Upper lobe of left lung (tissue), 6 donors: ENCODE results near the gene CLASRP. TPM values are rescaled to one million over a fixed set of nuclear protein-coding genes. Genes with fewer than 3 reads are reported as not detected.
A peak's percentile ranks its signal among the peaks of the same experiment; 100 is the strongest.

Experiments used
- ATAC-seq, 2 donors: fragments of 200-7000 bp; cut with Tn5 transposase; one replicate each; pipeline ENCODE4 v1.9.1; 2022; ENCODE audit warnings: mild to moderate bottlenecking in 2 of 2, moderate library complexity in 2 of 2; ENCODE audit not compliant: low FRiP score in 2 of 2
- DNase-seq, 2 donors: peaks; one replicate each; pipeline ENCODE4 v3.0.0-alpha.2; 2019 to 2020
- H3K27ac ChIP-seq, 4 donors: fragments of 200-600 bp; sonication (generic); one replicate each; pipeline ENCODE4 v1.5.1; 2016 to 2019
- H3K27me3 ChIP-seq, 4 donors: fragments of 200-600 bp; sonication (generic); one replicate each; pipeline ENCODE4 v1.5.1; 2017 to 2019
- H3K36me3 ChIP-seq, 4 donors: fragments of 200-600 bp; sonication (generic); one replicate each; pipeline ENCODE4 v1.5.1; 2016 to 2019
- H3K4me1 ChIP-seq, 4 donors: fragments of 200-600 bp; sonication (generic); one replicate each; pipeline ENCODE4 v1.5.1; 2018 to 2019
- H3K4me3 ChIP-seq, 4 donors: fragments of 200-600 bp; sonication (generic); one replicate each; pipeline ENCODE4 v1.5.1; 2017 to 2019; ENCODE audit warnings: mild to moderate bottlenecking in 2 of 4, moderate library complexity in 1 of 4
- H3K9me3 ChIP-seq, 4 donors: fragments of 200-600 bp; sonication (generic); one replicate each; pipeline ENCODE4 v1.5.1; 2018 to 2019
- EP300 ChIP-seq, 4 donors: sonication (generic); formaldehyde crosslinking; IDR thresholded peaks; one replicate each; pipeline ENCODE4 v1.5.1; 2017; ENCODE audit warnings: antibody characterized with exemption in 4 of 4, control low read depth in 2 of 4
- POLR2A ChIP-seq, 4 donors: fragments of 450-650 bp; IDR thresholded peaks; one replicate each; pipeline ENCODE4 v1.5.1; 2016 to 2017; ENCODE audit warnings: antibody characterized with exemption in 4 of 4, mild to moderate bottlenecking in 2 of 4
- POLR2AphosphoS5 ChIP-seq, 2 donors: sonication (generic); formaldehyde crosslinking; IDR thresholded peaks; one replicate each; pipeline ENCODE4 v1.5.1; 2017; ENCODE audit warnings: antibody characterized with exemption in 2 of 2
- WGBS, 2 donors: methylation state at CpG; one replicate each; pipeline ENCODE4 v1.1.5; 2017 to 2018; 5-methylcytosine and 5-hydroxymethylcytosine counted together
- total RNA-seq, 6 donors: library from RNA; depleted of rRNA in 4 of 6; stranded (reverse); fragments of >200 nt in 4 of 6; gene quantifications; one replicate each; pipeline versions ENCODE4 v1.1.0 to v1.2.1, GENCODE V29; 2016 to 2021
- TF ChIP-seq, protein P1 (sequence below), 6 experiments: fragments of 450-650 bp in 4 of 6; fragments of 200-600 bp in 2 of 6; sonication (generic) in 2 of 6; IDR thresholded peaks; one replicate each; pipeline ENCODE4 v1.5.1; 2016 to 2019; ENCODE audit warnings: antibody characterized with exemption in 6 of 6
- donor health status: DM: no; HTN: no; CAD: no; lungs with moderate emphysema.
- donor health status: DM: no; HTN: yes; CAD: no; lungs with severe emphysema.

Gene CLASRP
- total RNA-seq, 6 donors from 2014 or later: 38.0 to 295 (median 71.6) TPM

DNA sequence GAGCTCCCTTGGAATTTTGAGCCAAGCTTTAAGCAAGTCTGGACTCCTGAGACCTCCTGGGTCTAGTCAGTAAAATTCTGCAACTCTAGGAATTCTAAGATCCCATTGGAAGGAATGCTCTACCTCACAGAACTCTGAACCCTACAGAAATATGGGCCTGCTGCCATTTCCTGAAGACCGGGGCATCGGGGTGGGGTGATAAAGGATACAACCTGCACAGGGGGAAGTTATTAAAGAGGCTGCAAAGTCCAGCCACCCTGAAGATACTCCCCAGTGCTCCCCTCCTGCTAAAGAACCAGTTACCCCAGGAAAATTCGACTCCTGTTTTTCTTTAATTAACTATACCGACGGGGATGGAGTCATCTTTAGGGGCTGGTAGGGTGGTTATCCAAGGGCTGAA, 51.8 kb downstream of the CLASRP start:
- Histone ChIP-seq H3K27me3 (no peaks in the 10 kb centered on the region), H3K36me3 (peaks cover 0 to 24% (median 4%) of the 10 kb centered on the region in 4 donors), H3K9me3 (no peaks in the 10 kb centered on the region), H3K4me3 (peak overlapping the region in 3 of 4 donors; percentile 55 to 99 (median 71)), H3K27ac (peak overlapping the region in 2 of 4 donors; percentile 52 to 88), H3K4me1 (peaks cover 25 to 32% (median 27%) of the 10 kb centered on the region in 4 donors)
- TF ChIP-seq EP300 (IDR thresholded peaks at IDR 0.05) (no peak), POLR2A (IDR thresholded peaks at IDR 0.05) (no peak), POLR2AphosphoS5 (IDR thresholded peaks at IDR 0.05) (no peak)
- TF ChIP-seq, protein P1, sequence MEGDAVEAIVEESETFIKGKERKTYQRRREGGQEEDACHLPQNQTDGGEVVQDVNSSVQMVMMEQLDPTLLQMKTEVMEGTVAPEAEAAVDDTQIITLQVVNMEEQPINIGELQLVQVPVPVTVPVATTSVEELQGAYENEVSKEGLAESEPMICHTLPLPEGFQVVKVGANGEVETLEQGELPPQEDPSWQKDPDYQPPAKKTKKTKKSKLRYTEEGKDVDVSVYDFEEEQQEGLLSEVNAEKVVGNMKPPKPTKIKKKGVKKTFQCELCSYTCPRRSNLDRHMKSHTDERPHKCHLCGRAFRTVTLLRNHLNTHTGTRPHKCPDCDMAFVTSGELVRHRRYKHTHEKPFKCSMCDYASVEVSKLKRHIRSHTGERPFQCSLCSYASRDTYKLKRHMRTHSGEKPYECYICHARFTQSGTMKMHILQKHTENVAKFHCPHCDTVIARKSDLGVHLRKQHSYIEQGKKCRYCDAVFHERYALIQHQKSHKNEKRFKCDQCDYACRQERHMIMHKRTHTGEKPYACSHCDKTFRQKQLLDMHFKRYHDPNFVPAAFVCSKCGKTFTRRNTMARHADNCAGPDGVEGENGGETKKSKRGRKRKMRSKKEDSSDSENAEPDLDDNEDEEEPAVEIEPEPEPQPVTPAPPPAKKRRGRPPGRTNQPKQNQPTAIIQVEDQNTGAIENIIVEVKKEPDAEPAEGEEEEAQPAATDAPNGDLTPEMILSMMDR (IDR thresholded peaks at IDR 0.05): no peak
- WGBS, 2 donors: 67 to 71% methylated on average over 5 of the region's 5 CpGs
- no peak for ATAC-seq
- no peak for DNase-seq

DNA sequence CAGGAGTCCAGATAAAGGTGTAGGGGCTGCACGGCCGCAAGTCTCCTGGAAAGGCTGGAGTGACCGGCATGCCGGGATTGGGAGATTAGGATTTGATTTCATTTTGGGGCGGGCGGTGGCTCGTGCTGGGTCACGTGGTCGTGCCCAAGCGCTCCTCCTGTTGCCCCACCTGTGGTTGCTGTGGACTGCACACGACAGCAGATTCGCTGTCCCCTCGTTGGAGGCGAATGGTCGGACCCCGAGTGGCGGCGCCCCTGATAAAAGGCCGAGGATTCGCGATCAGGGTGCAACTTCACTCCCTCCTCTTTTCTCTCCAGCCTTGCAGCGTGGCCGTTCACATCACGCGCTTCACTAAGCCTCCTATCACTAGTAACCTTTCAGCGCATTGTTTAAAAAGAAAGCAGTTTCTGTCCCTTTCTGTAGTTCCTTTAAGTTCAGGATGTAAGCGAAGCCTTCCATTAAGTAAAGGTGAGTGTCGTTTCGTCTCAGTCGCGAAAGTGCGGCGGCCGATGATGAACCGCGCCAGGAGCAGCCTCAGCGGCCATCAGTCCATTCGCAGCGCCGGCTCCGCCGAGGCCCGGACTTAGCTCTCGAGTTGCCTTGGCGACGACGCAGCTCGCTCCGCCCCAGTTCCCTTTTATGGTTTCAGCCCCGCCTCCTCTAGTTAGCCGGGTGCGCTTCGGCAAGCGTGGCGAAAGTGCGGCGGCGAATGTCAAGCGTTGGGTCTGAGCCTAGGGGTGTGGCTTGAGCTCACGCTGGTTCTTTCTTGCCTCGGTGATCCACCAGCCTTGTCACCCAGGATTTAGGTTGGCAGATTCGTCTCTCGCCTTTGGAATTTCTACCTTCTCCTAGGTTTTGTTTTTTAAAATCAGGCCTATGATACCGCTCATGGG, 52.4 kb downstream of the CLASRP start:
- DNase-seq (peak; percentile 98 to 99), ATAC-seq (peak; percentile 95 to 98)
- H3K27me3 ChIP-seq: no peaks in the 10 kb centered on the region
- peak overlapping the region; percentile 81 to 92 (median 89) for H3K27ac ChIP-seq
- peaks cover 29 to 39% (median 34%) of the 10 kb centered on the region in 4 donors for H3K4me1 ChIP-seq
- H3K9me3 ChIP-seq: no peaks in the 10 kb centered on the region
- H3K4me3 ChIP-seq: peak overlapping the region; percentile 55 to 99 (median 84)
- 13 to 19% methylated on average over 44 to 64 of the region's 64 CpGs for WGBS, 2 donors
- TF ChIP-seq POLR2A (IDR thresholded peaks at IDR 0.05) (peak in 2 of 4 donors; percentile 28 to 64), EP300 (IDR thresholded peaks at IDR 0.05) (no peak), POLR2AphosphoS5 (IDR thresholded peaks at IDR 0.05) (peak; percentile 38 to 88)
- TF ChIP-seq, protein P1 (IDR thresholded peaks at IDR 0.05): peak in 1 of 6 experiments; percentile 4
- peaks cover 0 to 20% (median 3%) of the 10 kb centered on the region in 4 donors for H3K36me3 ChIP-seq

DNA sequence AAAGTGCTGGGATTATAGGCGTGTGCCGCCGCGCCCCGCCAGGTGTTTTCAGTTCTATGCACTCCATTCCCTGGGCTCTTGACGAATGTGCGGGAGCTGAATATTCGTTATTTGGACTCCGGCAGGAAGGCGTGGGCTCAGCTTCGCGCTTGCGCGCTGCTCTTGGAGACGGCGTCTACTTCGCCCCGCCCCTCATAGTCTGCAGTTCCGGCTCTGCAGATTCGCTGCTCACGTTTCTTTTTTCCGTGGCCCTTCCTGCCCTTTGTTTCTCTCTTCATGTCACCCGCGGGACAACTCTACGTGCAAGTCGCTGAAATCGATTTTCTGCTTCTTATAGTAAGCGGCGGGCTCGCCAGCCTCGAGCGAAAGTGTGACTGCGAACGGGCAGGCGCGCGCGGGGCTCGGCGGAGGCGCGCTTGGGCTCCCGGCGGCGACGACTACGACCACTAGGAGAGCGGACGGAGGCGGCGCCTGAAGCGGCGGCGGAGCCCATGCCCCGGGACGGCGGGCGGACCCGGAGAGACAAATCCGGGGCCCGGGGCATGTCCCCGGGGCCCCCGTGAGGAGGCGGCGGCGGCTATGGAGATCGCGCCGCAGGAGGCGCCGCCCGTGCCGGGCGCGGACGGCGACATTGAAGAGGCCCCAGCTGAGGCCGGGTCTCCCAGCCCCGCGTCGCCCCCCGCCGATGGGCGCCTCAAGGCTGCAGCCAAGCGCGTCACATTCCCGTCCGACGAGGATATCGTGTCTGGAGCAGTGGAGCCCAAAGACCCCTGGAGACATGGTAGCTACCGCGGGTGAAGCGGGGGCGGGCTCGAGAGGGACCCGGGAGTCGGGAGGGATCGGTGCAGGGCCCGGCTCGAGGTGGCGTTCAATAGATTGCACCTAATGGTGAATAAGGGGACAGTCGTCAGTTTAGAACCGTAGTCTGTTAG, 54.2 kb downstream of the CLASRP start, which contains the start of gene PPP1R37:
Gene PPP1R37, plus strand, starts transcription at position 433 of the 932 bp plus-strand sequence. Its CDS starts 147 bp downstream, at position 580.
- H3K4me3 ChIP-seq: peak within 1 kb of the TSS; percentile 55 to 99 (median 84)
- peak within 1 kb of the TSS; percentile 81 to 92 (median 89) for H3K27ac ChIP-seq
- TF ChIP-seq EP300 (IDR thresholded peaks at IDR 0.05): peak in 1 of 4 donors; percentile 17
- TF ChIP-seq POLR2AphosphoS5 (IDR thresholded peaks at IDR 0.05): peak; percentile 44 to 81
- TF ChIP-seq, protein P1 (IDR thresholded peaks at IDR 0.05): peak; percentile 42 to 70 (median 56)
- peak in 3 of 4 donors; percentile 26 to 78 (median 65) for TF ChIP-seq POLR2A (IDR thresholded peaks at IDR 0.05)
- peaks cover 40 to 56% (median 48%) of the 10 kb centered on the region in 4 donors for H3K4me1 ChIP-seq
- WGBS, 2 donors: 1% methylated on average over 54 to 74 of the region's 103 CpGs
- H3K9me3 ChIP-seq: no peaks in the 10 kb centered on the region
- ATAC-seq (peak; percentile 94 to 96), DNase-seq (peak; percentile 94 to 96)
- no peaks in the 10 kb centered on the region for H3K27me3 ChIP-seq
- peaks cover 0 to 15% (median 0%) of the 10 kb centered on the region in 4 donors for H3K36me3 ChIP-seq

DNA sequence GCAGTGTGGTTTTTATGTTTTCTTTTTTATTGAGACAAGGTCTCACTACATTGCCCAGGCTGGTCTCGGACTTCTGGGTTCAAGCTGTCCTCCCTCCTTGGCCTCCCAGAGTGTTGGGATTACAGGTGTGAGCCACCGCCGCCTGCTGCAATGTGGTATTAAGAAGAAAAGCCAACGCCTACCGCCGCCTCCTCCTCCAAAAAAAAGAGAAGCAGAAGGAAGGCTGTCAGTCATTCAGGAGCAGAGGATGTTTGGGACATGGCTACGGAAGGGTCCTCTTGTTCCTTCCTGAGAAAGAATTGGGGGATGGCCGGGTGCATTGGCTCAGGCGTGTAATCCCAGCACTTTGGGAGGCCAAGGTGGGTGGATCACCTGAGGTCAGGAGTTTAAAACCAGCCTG, 55.3 kb downstream of the CLASRP start:
- Histone ChIP-seq H3K27ac (no peak overlapping the region), H3K27me3 (no peaks in the 10 kb centered on the region), H3K36me3 (peaks cover 0 to 10% (median 0%) of the 10 kb centered on the region in 4 donors), H3K9me3 (no peaks in the 10 kb centered on the region), H3K4me1 (peaks cover 44 to 67% (median 58%) of the 10 kb centered on the region in 4 donors), H3K4me3 (peak overlapping the region; percentile 55 to 99 (median 84))
- 53 to 65% methylated on average over 9 of the region's 9 CpGs for WGBS, 2 donors
- ATAC-seq: no peak
- TF ChIP-seq EP300 (IDR thresholded peaks at IDR 0.05): no peak
- DNase-seq: no peak
